Memory B cell (primary cell): ENCODE data around the gene IL13RA1.
"Not testable (repeated sequence)": the region's sequence is repeated elsewhere in the genome, so short reads cannot be mapped to it uniquely, and the experiment has no call there.

Source experiments
- ATAC-seq: fragments of 150-1000 bp; cut with Tn5 transposase; 2 replicates; pipeline ENCODE4 v1.10.0; 2021; ENCODE audit warnings: low read depth, mild to moderate bottlenecking, moderate library complexity
- DNase-seq, 2 donors: peaks; one replicate each; pipeline ENCODE4 v3.0.0; 2022; ENCODE audit warnings: low spot score in 2 of 2
- H3K27ac Mint-ChIP-seq: one replicate; pipeline ENCODE4 v1.8.0; 2022; ENCODE audit warnings: mild to moderate bottlenecking, moderate library complexity, mixed read lengths
- H3K27me3 Mint-ChIP-seq: one replicate; pipeline ENCODE4 v1.8.0; 2022; ENCODE audit warnings: mixed read lengths
- H3K36me3 Mint-ChIP-seq: one replicate; pipeline ENCODE4 v1.8.0; 2022; ENCODE audit warnings: mild to moderate bottlenecking, mixed read lengths
- H3K4me1 Mint-ChIP-seq: one replicate; pipeline ENCODE4 v1.8.0; 2022; ENCODE audit warnings: mixed read lengths
- H3K4me3 Mint-ChIP-seq: one replicate; pipeline ENCODE4 v1.8.0; 2022; ENCODE audit warnings: mild to moderate bottlenecking, moderate library complexity, mixed read lengths
- H3K9me3 Mint-ChIP-seq: one replicate; pipeline ENCODE4 v1.8.0; 2022; ENCODE audit warnings: mixed read lengths

The IL13RA1 gene

GRCh38 chrX:118773782-118774181, 46.4 kb downstream of the IL13RA1 start:
- no peak overlapping the region for H3K27ac Mint-ChIP-seq
- DNase-seq (no peak), ATAC-seq (no peak)
- H3K36me3 Mint-ChIP-seq: peaks cover 13% of the 10 kb centered on the region
- peaks cover 6% of the 10 kb centered on the region for H3K4me1 Mint-ChIP-seq
- no peaks in the 10 kb centered on the region for H3K9me3 Mint-ChIP-seq
- no peak overlapping the region for H3K4me3 Mint-ChIP-seq
- H3K27me3 Mint-ChIP-seq: no peaks in the 10 kb centered on the region

- H3K4me3 Mint-ChIP-seq: no peak overlapping the region
- peaks cover 6% of the 10 kb centered on the region for H3K4me1 Mint-ChIP-seq
- H3K9me3 Mint-ChIP-seq: no peaks in the 10 kb centered on the region
- no peaks in the 10 kb centered on the region for H3K27me3 Mint-ChIP-seq
- DNase-seq: no peak
- H3K27ac Mint-ChIP-seq: no peak overlapping the region
- peaks cover 6% of the 10 kb centered on the region for H3K36me3 Mint-ChIP-seq
- ATAC-seq: no peak
Measured at GRCh38 chrX:118779581-118779980, 52.2 kb downstream of the IL13RA1 start.

GRCh38 chrX:118780509-118780908, 53.1 kb downstream of the IL13RA1 start:
- H3K27ac Mint-ChIP-seq: no peak overlapping the region
- no peak for DNase-seq
- no peak overlapping the region for H3K4me3 Mint-ChIP-seq
- peaks cover 2% of the 10 kb centered on the region for H3K36me3 Mint-ChIP-seq
- no peak for ATAC-seq
- no peaks in the 10 kb centered on the region for H3K27me3 Mint-ChIP-seq
- H3K9me3 Mint-ChIP-seq: no peaks in the 10 kb centered on the region
- H3K4me1 Mint-ChIP-seq: peaks cover 3% of the 10 kb centered on the region

- no peak for DNase-seq
- Mint-ChIP-seq H3K36me3 (peaks cover 2% of the 10 kb centered on the region), H3K4me3 (no peak overlapping the region), H3K27me3 (no peaks in the 10 kb centered on the region), H3K9me3 (no peaks in the 10 kb centered on the region), H3K27ac (no peak overlapping the region), H3K4me1 (no peaks in the 10 kb centered on the region)
- no peak for ATAC-seq
Measured at GRCh38 chrX:118780911-118781310, 53.5 kb downstream of the IL13RA1 start.

- DNase-seq (no peak), ATAC-seq (no peak)
- H3K36me3 Mint-ChIP-seq: no peaks in the 10 kb centered on the region
- H3K27me3 Mint-ChIP-seq: no peaks in the 10 kb centered on the region
- no peak overlapping the region for H3K4me3 Mint-ChIP-seq
- no peaks in the 10 kb centered on the region for H3K4me1 Mint-ChIP-seq
- H3K27ac Mint-ChIP-seq: no peak overlapping the region
- no peaks in the 10 kb centered on the region for H3K9me3 Mint-ChIP-seq
Measured at GRCh38 chrX:118795528-118796280, 68.3 kb downstream of the IL13RA1 start.

- H3K27me3 Mint-ChIP-seq: peaks cover 5% of the 10 kb centered on the region
- DNase-seq (no peak), ATAC-seq (no peak)
- H3K4me1 Mint-ChIP-seq: peaks cover 6% of the 10 kb centered on the region
- no peaks in the 10 kb centered on the region for H3K9me3 Mint-ChIP-seq
- no peak overlapping the region for H3K27ac Mint-ChIP-seq
- H3K36me3 Mint-ChIP-seq: no peaks in the 10 kb centered on the region
- no peak overlapping the region for H3K4me3 Mint-ChIP-seq
Measured at GRCh38 chrX:118802857-118803256, 75.5 kb downstream of the IL13RA1 start.

- Mint-ChIP-seq H3K4me1 (peaks cover 6% of the 10 kb centered on the region), H3K27me3 (peaks cover 5% of the 10 kb centered on the region), H3K4me3 (no peak overlapping the region), H3K27ac (no peak overlapping the region), H3K9me3 (no peaks in the 10 kb centered on the region), H3K36me3 (no peaks in the 10 kb centered on the region)
- ATAC-seq: peak; percentile 67
- DNase-seq: peak in 1 of 2 donors; percentile 28
Measured at GRCh38 chrX:118807151-118808017, 80.0 kb downstream of the IL13RA1 start.

- not testable (repeated sequence) for H3K9me3 Mint-ChIP-seq, H3K27ac Mint-ChIP-seq, H3K4me3 Mint-ChIP-seq, ATAC-seq, H3K4me1 Mint-ChIP-seq, DNase-seq, H3K27me3 Mint-ChIP-seq, H3K36me3 Mint-ChIP-seq
Measured at GRCh38 chrX:118817257-118817656, 89.9 kb downstream of the IL13RA1 start.

GRCh38 chrX:118823263-118824172, 96.1 kb downstream of the IL13RA1 start, which contains the start of gene ZCCHC12:
ZCCHC12 (plus strand) TSS chrX:118823824; CDS start chrX:118825245, 1,421 bp downstream.
- DNase-seq: peak in 1 of 2 donors; percentile 28
- peak within 1 kb of the TSS; percentile 88 for H3K4me3 Mint-ChIP-seq
- H3K4me1 Mint-ChIP-seq: peaks cover 12% of the 10 kb centered on the region
- H3K36me3 Mint-ChIP-seq: no peaks in the 10 kb centered on the region
- H3K27ac Mint-ChIP-seq: no peak within 1 kb of the TSS
- peak; percentile 87 for ATAC-seq
- H3K27me3 Mint-ChIP-seq: peaks cover 18% of the 10 kb centered on the region
- H3K9me3 Mint-ChIP-seq: no peaks in the 10 kb centered on the region

GRCh38 chrX:118824173-118824730, 96.8 kb downstream of the IL13RA1 start:
- Mint-ChIP-seq H3K27me3 (peaks cover 21% of the 10 kb centered on the region), H3K36me3 (no peaks in the 10 kb centered on the region), H3K4me1 (peaks cover 12% of the 10 kb centered on the region), H3K4me3 (peak overlapping the region; percentile 88), H3K9me3 (no peaks in the 10 kb centered on the region), H3K27ac (no peak overlapping the region)
- ATAC-seq (peak; percentile 9), DNase-seq (no peak)

GRCh38 chrX:118825227-118825626, 97.8 kb downstream of the IL13RA1 start:
- H3K27ac Mint-ChIP-seq: no peak overlapping the region
- H3K27me3 Mint-ChIP-seq: peaks cover 24% of the 10 kb centered on the region
- peak overlapping the region; percentile 47 for H3K4me3 Mint-ChIP-seq
- H3K4me1 Mint-ChIP-seq: peaks cover 12% of the 10 kb centered on the region
- no peaks in the 10 kb centered on the region for H3K9me3 Mint-ChIP-seq
- DNase-seq: no peak
- ATAC-seq: no peak
- no peaks in the 10 kb centered on the region for H3K36me3 Mint-ChIP-seq

GRCh38 chrX:118839334-118839958, 112.0 kb downstream of the IL13RA1 start:
- no peaks in the 10 kb centered on the region for H3K9me3 Mint-ChIP-seq
- no peak overlapping the region for H3K27ac Mint-ChIP-seq
- ATAC-seq (peak; percentile 90), DNase-seq (peak; percentile 56 to 61)
- H3K4me1 Mint-ChIP-seq: no peaks in the 10 kb centered on the region
- H3K36me3 Mint-ChIP-seq: no peaks in the 10 kb centered on the region
- peaks cover 2% of the 10 kb centered on the region for H3K27me3 Mint-ChIP-seq
- H3K4me3 Mint-ChIP-seq: peak overlapping the region; percentile 50
